Osteocyte (in vitro differentiated cells): ENCODE results near the gene RGS16. TPM values are rescaled to one million over a fixed set of nuclear protein-coding genes. Genes with fewer than 3 reads are reported as not detected.

ENCODE experiments used
- DNase-seq: peaks from one replicate; pipeline ENCODE4 v3.0.0; 2021; ENCODE audit warnings: mixed read lengths; ENCODE audit not compliant: unreplicated experiment; ENCODE audit errors: extremely low spot score
- H3K27ac Mint-ChIP-seq: one replicate; pipeline ENCODE4 v1.8.0; 2021; ENCODE audit warnings: mild to moderate bottlenecking, mixed read lengths; ENCODE audit not compliant: unreplicated experiment
- H3K27me3 Mint-ChIP-seq: one replicate; pipeline ENCODE4 v1.8.0; 2021; ENCODE audit warnings: mixed read lengths; ENCODE audit not compliant: unreplicated experiment
- H3K36me3 Mint-ChIP-seq: one replicate; pipeline ENCODE4 v1.8.0; 2021; ENCODE audit warnings: mixed read lengths; ENCODE audit not compliant: unreplicated experiment
- H3K4me1 Mint-ChIP-seq: one replicate; pipeline ENCODE4 v1.8.0; 2021; ENCODE audit warnings: mixed read lengths; ENCODE audit not compliant: unreplicated experiment
- H3K4me3 Mint-ChIP-seq: one replicate; pipeline ENCODE4 v1.8.0; 2021; ENCODE audit warnings: mild to moderate bottlenecking, moderate library complexity, mixed read lengths; ENCODE audit not compliant: unreplicated experiment
- H3K9me3 Mint-ChIP-seq: one replicate; pipeline ENCODE4 v1.8.0; 2021; ENCODE audit warnings: mixed read lengths; ENCODE audit not compliant: unreplicated experiment
- CTCF ChIP-seq: fragments of 200-600 bp; sonication (generic); IDR thresholded peaks from 2 replicates; pipeline ENCODE4 v1.5.0; 2021; ENCODE audit warnings: antibody characterized with exemption, mild to moderate bottlenecking, moderate library complexity
- total RNA-seq: library from RNA; stranded (reverse); gene quantifications from 2 replicates; pipeline ENCODE4 v1.2.1, GENCODE V29; 2021

Gene RGS16
- total RNA-seq, 1 donor from 2014 or later, result 0.48 TPM

GRCh38 chr1:182555493-182555892, 48.7 kb downstream of the RGS16 start:
- H3K27ac Mint-ChIP-seq, result no peak overlapping the region
- no peak for TF ChIP-seq CTCF
- no peak for DNase-seq
- no peaks in the 10 kb centered on the region for H3K36me3 Mint-ChIP-seq
- no peak overlapping the region for H3K4me3 Mint-ChIP-seq
- H3K4me1 Mint-ChIP-seq, result no peaks in the 10 kb centered on the region
- H3K27me3 Mint-ChIP-seq, result peaks cover 2% of the 10 kb centered on the region
- no peaks in the 10 kb centered on the region for H3K9me3 Mint-ChIP-seq

- TF ChIP-seq CTCF, result no peak
- Mint-ChIP-seq H3K36me3 (no peaks in the 10 kb centered on the region), H3K4me3 (no peak overlapping the region), H3K27me3 (no peaks in the 10 kb centered on the region), H3K27ac (no peak overlapping the region), H3K4me1 (no peaks in the 10 kb centered on the region), H3K9me3 (no peaks in the 10 kb centered on the region)
- no peak for DNase-seq
These were observed 51.7 kb downstream of the RGS16 start for GRCh38 chr1:182552527-182552926.

- no peaks in the 10 kb centered on the region for H3K36me3 Mint-ChIP-seq
- no peaks in the 10 kb centered on the region for H3K4me1 Mint-ChIP-seq
- H3K27ac Mint-ChIP-seq, result no peak overlapping the region
- no peak for DNase-seq
- no peak for TF ChIP-seq CTCF
- peaks cover 11% of the 10 kb centered on the region for H3K27me3 Mint-ChIP-seq
- H3K4me3 Mint-ChIP-seq, result no peak overlapping the region
- H3K9me3 Mint-ChIP-seq, result no peaks in the 10 kb centered on the region
These were observed 54.4 kb downstream of the RGS16 start for GRCh38 chr1:182549811-182550210.

GRCh38 chr1:182549346-182549745, 54.8 kb downstream of the RGS16 start:
- no peak overlapping the region for H3K27ac Mint-ChIP-seq
- H3K4me1 Mint-ChIP-seq, result no peaks in the 10 kb centered on the region
- DNase-seq, result no peak
- peaks cover 16% of the 10 kb centered on the region for H3K27me3 Mint-ChIP-seq
- H3K4me3 Mint-ChIP-seq, result no peak overlapping the region
- no peaks in the 10 kb centered on the region for H3K36me3 Mint-ChIP-seq
- TF ChIP-seq CTCF, result no peak
- no peaks in the 10 kb centered on the region for H3K9me3 Mint-ChIP-seq

Other genes starting within 250 kb of the RGS16 start
- 253 and 267 TPM in 2 replicates for gene GLUL, start 212.6 kb downstream of the RGS16 start, total RNA-seq
- not detected in 2 replicates for gene TEDDM1, start 203.7 kb downstream of the RGS16 start, total RNA-seq
- not detected in 2 replicates for gene RGSL1, start 154.2 kb downstream of the RGS16 start, total RNA-seq
- 4.2 and 4.5 TPM in 2 replicates for gene RNASEL, start 15.1 kb downstream of the RGS16 start, total RNA-seq
- gene RGS8, start 80.2 kb upstream of the RGS16 start, total RNA-seq, result not detected in 2 replicates
- 4.0 and 4.2 TPM in 2 replicates for gene NPL, start 185.4 kb upstream of the RGS16 start, total RNA-seq
- 137 and 146 TPM in 2 replicates for gene DHX9, start 235.0 kb upstream of the RGS16 start, total RNA-seq